Activated T-helper 1 cell treated with anti-CD3 and anti-CD28 coated beads, Interleukin-2, amount 50 U/mL, for 16 hours (primary cell): ENCODE measurements around the gene CDH22.

Experiments
- DNase-seq, 2 donors: peaks; one replicate each; pipeline ENCODE4 v3.0.0-alpha.2; 2020; ENCODE audit warnings: low read depth in 1 of 2, low spot score in 1 of 2

CDH22 gene

GRCh38 chr20:46217583-46217982 is 90.7 kb downstream of the CDH22 start:
- DNase-seq: no peak

GRCh38 chr20:46216770-46217464 is 91.4 kb downstream of the CDH22 start:
- DNase-seq: no peak

DNA sequence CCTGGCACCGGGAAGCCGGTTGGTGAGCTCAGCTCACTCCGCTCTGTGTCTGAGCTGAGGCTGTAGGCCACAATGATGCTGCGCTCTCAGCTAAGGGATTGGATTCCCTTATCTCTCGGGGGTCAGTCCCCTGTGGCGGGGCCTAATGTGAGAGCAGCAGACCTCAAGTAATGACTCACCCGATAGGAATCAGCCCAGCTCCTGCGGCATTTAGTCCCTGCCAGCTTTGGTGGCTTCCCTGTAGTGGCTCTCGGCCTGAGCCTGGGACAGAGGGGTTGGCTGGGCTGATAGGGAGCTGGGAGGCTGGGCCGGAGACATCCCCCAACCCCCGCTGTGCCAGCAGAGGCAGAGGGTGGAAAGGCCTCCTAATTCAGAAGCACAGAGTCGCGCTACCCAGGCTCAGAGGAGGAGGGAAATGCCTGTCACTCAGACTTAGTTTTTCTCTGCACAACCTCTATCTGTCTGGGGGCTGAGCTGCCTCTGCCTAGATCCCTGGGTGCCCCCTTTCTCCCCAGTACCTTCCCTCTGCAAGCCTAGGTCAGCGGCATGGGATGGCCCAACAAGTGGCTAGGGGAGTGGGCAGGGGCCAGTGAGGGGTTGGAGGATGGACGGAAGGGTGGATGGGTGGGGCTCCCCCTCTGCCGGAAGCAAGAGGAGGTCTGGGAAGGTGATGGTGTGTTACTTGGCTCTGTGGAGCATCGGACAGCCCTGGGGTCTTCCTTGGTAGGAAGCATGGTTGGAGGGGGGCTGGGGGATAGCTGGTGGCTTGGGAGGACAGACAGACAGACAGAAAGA is 92.2 kb downstream of the CDH22 start:
- DNase-seq: no peak

GRCh38 chr20:46214824-46215488 is 93.3 kb downstream of the CDH22 start:
- no peak for DNase-seq

GRCh38 chr20:46213946-46214823 is 94.1 kb downstream of the CDH22 start:
- no peak for DNase-seq

- DNase-seq: no peak
Measured at GRCh38 chr20:46212876-46213275, 95.4 kb downstream of the CDH22 start.

DNA sequence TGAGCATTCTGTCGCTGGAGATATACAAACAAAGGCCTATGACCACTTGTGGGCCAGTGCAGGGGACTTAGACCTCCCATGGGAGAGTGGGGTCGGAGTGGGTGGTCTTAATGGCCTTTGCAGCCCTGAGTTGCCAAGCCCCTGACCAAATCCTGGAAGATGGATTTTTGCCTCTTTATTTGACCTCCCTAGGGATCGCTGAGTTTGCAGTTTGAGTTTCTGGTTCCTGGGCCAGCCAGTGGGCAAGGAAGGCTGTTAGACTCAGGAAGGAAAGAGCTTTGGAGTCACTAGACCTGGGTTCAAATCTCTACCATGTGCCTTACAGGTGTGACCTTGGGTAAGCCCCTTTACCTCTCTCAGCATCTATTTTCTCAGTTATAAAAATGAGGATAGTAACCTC is 96.0 kb downstream of the CDH22 start:
- DNase-seq: no peak

GRCh38 chr20:46211331-46211722 is 97.0 kb downstream of the CDH22 start:
- DNase-seq: no peak

- DNase-seq: no peak
Measured at GRCh38 chr20:46210672-46211330, 97.5 kb downstream of the CDH22 start.

DNA sequence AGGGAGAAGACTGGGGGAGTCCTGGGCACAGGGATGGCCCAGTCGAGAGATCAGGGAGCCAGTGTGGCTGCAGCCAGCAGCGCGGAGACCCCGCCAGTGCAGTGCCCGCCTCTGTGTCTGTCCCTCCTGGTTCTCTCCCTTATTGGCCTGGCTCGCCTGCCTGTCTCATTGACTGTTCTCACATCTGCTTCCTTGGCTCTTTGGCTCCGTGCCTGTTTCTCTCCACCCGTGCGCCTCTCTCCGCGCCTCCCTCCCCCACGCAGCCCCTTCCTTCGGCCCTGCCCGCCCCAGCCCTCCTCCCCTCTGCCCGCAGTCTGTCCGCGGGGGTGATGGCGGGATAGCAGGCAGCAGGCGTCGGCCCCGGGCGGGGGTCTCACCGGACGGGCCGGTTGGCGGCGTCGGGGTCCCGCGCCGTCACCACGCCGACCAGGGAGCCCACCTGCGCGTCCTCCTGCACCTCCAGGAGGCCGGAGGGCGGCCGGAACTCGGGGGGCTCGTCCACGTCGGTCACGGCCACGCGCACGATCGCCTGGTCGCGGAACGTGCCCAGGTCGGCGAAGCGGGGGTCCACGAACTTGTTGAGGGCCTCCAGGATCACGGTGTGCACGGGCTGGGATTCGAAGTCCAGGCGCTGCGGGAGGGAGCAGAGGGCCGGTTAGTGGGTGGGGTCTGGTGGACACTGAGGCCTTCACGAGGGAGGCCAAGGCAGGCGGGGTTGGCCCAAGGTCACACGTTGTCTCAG is 98.2 kb downstream of the CDH22 start:
- DNase-seq: no peak

DNA sequence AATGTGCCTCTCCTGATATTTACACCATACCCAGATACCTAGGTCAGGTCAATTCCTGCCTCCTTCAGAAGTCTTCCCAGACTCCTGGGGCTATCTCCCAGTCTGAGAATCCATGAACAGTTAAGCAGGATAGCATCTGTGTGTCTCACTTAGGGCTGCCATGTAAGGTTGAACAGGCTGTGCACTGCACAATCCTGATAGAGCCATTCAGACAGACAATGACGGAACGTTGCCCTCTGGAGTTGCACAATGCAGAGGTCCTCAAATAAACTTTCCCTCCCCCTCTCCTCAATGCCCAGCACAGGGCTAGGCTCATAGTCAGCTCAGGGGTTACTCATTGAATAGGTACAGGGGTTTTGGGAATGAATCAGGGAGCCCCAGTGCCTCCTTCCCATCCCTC is 100.5 kb downstream of the CDH22 start:
- no peak for DNase-seq

DNA sequence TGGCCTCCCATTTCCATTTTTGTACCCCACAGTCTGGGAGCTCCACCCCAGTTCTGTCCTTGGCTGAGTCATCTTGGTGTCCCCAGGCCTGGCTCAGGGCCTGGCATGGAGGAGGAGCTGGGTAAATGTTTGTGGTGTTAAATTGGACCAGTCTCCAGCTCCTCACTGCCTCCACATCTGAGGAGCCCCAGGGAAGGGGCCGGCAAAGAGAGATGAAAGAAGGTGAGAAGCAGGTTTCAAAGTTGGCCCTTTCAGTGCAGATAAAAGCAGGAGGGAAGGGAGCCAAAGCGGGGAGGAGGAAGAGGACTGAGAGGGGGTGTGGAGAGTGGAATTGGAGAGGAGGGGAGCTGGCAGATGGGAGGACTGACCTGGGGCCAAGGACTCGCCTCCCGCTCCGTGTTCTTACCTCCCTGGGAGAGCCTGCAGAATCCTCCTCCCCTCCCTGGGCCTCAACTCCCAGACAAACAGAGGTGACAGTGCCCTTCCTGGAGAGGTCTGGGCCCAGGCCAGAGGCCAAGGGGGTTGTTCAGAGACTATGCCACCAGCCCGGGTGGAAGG is 101.2 kb downstream of the CDH22 start:
- DNase-seq: no peak

DNA sequence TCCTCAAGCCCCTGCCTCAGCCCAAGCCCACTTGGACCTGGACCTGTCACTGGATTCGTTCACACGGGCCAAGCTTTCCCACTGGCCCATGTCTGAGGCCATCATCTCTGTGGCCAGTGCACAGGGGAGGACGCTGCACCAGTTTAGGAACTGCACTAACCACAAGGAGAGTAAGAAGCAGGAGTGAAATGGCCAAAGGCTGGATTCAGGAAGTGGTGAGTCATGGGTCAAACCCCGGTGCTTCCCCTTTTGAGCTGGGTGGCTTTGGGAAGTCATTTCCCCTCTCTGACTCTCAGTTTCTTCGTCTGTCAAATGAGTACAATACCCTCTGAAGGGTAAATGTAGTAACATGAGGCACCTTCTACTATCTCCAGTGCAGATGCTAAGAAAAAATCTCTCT is 102.3 kb downstream of the CDH22 start:
- DNase-seq: no peak

- no peak for DNase-seq
Measured at GRCh38 chr20:46205349-46205748, 102.9 kb downstream of the CDH22 start.

GRCh38 chr20:46204594-46205186 is 103.6 kb downstream of the CDH22 start:
- no peak for DNase-seq

- no peak for DNase-seq
Measured at GRCh38 chr20:46203510-46203837, 104.8 kb downstream of the CDH22 start.

- DNase-seq: no peak
Measured at GRCh38 chr20:46202766-46203509, 105.4 kb downstream of the CDH22 start.
